HG03039 (cell line): ENCODE measurements around the gene SMPDL3A.

ENCODE experiments used
- ATAC-seq: cut with Tn5 transposase; IDR thresholded peaks from one replicate; pipeline ENCODE4 v1.9.1; 2021; ENCODE audit warnings: mild to moderate bottlenecking, moderate library complexity; ENCODE audit not compliant: unreplicated experiment

Gene SMPDL3A

GRCh38 chr6:122803171-122803661, 14.2 kb downstream of the SMPDL3A start:
- no peak for ATAC-seq

DNA sequence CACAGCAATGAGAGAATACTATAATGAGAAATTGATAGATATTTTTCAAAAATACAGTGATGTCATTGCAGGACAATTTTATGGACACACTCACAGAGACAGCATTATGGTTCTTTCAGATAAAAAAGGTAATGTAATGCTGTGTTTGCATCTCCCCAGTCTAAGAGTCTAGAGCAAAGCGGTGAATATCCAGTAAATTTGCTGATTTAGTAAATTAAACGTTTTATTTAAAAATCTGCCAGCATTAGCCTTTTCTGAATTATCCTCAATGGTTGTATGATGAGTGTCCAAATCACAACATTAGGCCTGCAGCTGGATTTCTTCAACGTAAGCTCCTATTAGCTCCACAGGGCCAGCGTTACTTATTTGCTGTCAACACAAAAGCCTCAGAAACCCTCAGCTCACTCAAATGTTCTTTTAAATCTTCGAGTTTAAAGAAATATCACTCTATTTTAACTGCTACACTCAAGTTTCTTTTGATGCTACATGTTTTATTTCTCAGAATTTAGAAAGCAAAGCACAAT, 16.0 kb downstream of the SMPDL3A start:
- no peak for ATAC-seq

GRCh38 chr6:122806291-122806690, 17.2 kb downstream of the SMPDL3A start:
- no peak for ATAC-seq

DNA sequence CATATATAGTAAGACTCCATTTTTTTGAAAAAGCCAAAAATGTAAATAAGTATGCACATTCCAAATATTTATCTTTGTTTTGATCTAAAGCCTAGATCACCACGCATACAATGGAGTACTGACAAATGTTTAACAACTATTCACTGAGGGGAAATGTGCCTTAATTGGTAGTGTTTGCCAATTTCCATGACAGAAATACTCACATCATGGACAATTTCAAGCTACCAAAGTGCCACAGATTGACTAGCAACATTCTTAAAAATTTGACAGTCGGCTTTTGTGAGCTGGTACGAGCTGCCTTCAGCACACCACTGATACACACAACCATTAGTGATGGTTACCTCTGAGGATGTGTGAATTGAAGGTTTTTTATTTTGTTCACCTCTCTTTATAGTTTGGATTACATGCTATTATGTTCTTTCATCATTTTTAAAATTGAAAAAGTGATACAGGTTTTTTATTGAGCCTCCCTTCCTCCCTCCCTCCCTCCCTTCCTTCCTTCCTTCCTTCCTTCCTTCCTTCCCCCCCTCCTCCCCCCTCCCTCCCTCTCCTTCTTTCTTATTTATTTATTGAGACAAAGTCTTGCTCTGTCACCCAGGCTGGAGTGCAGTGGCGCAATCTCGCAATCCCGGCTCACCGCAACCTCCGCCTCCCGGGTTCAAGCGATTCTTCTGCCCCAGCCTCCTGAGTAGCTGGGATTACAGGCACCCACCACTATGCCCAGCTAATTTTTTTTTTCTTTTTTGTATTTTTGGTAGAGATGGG, 19.2 kb downstream of the SMPDL3A start:
- ATAC-seq = no peak

DNA sequence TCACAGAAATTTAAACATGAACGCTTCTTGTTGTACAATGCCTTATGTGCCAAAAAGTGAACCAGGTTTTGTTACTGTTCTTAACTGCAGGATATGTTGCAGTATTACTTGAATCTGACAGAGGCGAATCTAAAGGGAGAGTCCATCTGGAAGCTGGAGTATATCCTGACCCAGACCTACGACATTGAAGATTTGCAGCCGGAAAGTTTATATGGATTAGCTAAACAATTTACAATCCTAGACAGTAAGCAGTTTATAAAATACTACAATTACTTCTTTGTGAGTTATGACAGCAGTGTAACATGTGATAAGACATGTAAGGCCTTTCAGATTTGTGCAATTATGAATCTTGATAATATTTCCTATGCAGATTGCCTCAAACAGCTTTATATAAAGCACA, 19.9 kb downstream of the SMPDL3A start:
- ATAC-seq = no peak

DNA sequence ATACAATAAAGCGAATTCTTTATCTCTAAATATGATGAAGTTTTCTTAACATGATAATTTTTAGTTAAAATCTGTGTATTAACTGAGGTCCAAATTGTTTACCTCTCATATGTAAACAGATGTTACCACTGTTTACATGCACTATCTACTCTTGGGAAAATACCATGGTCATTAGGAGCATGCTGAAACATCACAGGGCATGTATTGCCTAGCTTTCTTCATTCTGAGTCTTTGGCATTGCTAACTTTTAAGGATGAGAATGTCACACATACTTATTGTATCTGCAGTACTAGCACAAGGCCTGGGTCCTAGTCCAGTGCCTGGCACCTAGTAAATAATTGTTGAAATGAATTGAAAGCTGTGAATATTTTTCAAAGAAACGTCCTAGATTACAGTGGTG, 20.6 kb downstream of the SMPDL3A start:
- ATAC-seq = no peak

DNA sequence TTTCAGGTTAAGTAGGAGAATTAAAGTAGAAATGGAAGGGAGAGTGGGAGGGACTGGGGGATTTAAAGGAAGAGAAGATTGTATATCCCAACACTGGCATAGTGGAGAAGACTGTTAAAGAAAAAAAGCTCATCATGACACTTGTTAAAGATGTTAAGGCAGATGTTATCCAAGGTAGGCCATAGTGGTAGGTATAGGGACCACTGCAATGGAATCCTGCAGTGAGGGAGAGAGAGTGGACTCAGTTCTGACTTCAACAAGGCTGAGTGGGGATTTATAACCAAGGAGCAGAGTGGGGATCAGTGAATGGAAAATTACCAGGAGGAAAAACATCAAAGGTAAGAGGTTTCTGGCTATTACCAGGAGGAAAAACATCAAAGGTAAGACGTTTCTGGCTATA, 21.1 kb downstream of the SMPDL3A start:
- ATAC-seq = no peak

DNA sequence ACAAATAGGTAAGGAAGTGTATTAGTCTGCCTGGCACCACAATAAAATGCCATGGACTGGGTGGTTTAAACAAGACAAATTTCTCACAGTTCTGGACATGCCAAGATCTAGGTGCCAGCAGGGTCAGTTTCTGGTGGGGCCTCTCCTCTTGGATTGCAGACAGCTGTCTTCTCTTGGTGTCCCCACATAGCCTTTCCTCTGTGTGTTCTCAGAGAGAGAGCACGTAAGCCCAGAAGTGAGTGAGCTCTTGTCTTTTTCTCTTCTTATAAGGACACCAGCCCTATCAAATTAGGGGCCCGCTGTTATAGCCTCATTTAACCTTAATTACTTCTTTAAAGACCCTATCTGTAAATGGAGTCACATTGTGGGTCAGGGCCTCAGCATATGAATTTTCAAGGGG, 28.3 kb downstream of the SMPDL3A start:
- ATAC-seq = no peak

- ATAC-seq = no peak
Measured at GRCh38 chr6:122817766-122818165, 28.7 kb downstream of the SMPDL3A start.

DNA sequence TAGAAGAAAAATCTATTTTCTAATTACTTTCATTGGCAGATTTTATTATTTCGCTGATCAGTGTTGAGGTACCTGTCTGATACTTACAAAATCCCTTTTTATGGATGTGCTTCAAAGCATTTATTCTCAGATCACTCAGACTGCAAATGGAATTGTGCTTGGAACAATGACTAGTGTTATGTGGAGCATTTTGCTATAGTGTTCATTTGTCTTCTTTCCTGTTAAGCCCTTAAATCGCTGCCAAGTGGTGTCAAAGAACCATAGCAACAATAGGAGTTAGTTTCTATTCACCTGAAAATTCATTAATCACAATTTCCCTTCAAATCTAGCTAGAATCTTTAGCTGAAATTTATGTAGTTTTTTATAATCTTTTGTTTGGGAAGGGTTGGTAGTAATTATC, 29.8 kb downstream of the SMPDL3A start:
- no peak for ATAC-seq

- ATAC-seq = no peak
Measured at GRCh38 chr6:122821095-122821494, 32.0 kb downstream of the SMPDL3A start.

GRCh38 chr6:122825163-122825562, 36.1 kb downstream of the SMPDL3A start:
- no peak for ATAC-seq

DNA sequence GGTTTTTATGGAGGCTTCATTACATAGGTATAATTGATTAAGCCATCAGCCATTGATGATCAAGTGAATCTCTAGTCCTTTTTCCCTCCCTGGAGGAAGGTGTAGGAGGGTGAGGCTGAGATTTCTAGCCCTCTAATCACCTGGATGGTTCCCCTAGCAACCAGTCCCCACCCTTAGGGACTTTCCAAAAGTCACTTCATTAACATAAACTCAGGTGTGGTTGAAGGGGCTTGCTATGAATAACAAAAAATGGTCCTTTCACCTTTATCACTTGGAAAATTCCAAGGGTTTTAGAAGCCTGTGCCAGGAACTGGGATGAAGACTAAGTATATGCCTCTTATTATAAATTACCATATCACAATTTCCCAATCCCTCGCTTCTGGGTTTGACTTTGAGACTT, 40.4 kb downstream of the SMPDL3A start:
- ATAC-seq = no peak

- ATAC-seq = no peak
Measured at GRCh38 chr6:122831511-122831910, 42.5 kb downstream of the SMPDL3A start.

DNA sequence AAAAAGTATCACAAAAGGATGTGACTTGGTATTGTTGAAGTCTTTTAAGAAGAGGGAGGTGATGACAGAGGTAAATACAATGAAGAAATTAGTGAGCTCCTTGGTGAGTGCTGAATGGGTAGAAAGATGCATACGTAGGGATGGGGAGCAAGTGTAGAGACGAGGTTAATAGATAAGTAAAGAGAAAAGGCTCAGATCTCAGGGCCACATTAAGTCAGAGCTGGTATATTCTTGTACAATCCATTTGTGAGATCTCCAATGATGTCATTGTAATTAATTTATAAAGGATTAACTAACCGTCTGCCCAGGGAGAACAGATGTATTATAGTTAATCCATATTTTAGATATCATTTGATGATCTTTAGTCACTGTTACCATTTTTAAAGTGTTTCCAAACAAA, 43.4 kb downstream of the SMPDL3A start:
- ATAC-seq = no peak

GRCh38 chr6:122833021-122833491, 44.0 kb downstream of the SMPDL3A start:
- no peak for ATAC-seq

- no peak for ATAC-seq
Measured at GRCh38 chr6:122838060-122838780, 49.2 kb downstream of the SMPDL3A start.

- peak; percentile 90 for ATAC-seq
Measured at GRCh38 chr6:122839472-122839871, 50.4 kb downstream of the SMPDL3A start.

GRCh38 chr6:122839906-122840305, 50.8 kb downstream of the SMPDL3A start:
- peak; percentile 13 for ATAC-seq

- no peak for ATAC-seq
Measured at GRCh38 chr6:122845464-122845863, 56.4 kb downstream of the SMPDL3A start.

- no peak for ATAC-seq
Measured at GRCh38 chr6:122845916-122846612, 57.0 kb downstream of the SMPDL3A start.
